GM10248 (cell line): Measurements from ENCODE around the gene SLC4A1.

ENCODE experiments used
- CTCF ChIA-PET: fragments of 300-600 bp; sonication (Branson Sonifier 250); formaldehyde crosslinking; extraction: SDS; loops from one replicate; lab custom pipeline; 2021; ENCODE audit warnings: antibody characterized with exemption; lab: Yijun Ruan, JAX
- POLR2A ChIA-PET: fragments of 350-650 bp; sonication (Branson Sonifier 250); formaldehyde crosslinking; extraction: SDS; loops from one replicate; lab custom pipeline; 2020; ENCODE audit warnings: antibody characterized with exemption; lab: Yijun Ruan, JAX
- DNase-seq: peaks from one replicate; pipeline ENCODE4 v3.0.0; 2012; ENCODE audit errors: extremely low spot score
- CTCF ChIP-seq: IDR thresholded peaks from 2 replicates; pipeline ENCODE4 v1.5.1; 2012; ENCODE audit warnings: mild to moderate bottlenecking, low read depth; ENCODE audit errors: extremely low read depth, missing control alignments, control extremely low read depth

The SLC4A1 gene

GRCh38 chr17:44312396-44313104 lies 44.6 kb upstream of the SLC4A1 start:
- no peak for TF ChIP-seq CTCF
- ChIA-PET POLR2A (interaction anchor here (0.5 to 0.6 kb wide), 2 partner anchors 83 to 194 kb away, joined by 4 to 6 read pairs; no protein-coding TSS in a partner anchor), CTCF (interaction anchor here (0.5 to 1.6 kb wide), 3 partner anchors 18 to 269 kb away, joined by 3 to 4 read pairs (median 3); no protein-coding TSS in a partner anchor)
- DNase-seq, result no peak

- DNase-seq, result no peak
- no peak for TF ChIP-seq CTCF
- CTCF ChIA-PET, result interaction anchor here (1.3 to 1.7 kb wide), 3 partner anchors 66 to 102 kb away, joined by 3 to 5 read pairs (median 4); no protein-coding TSS in a partner anchor
- POLR2A ChIA-PET, result interaction anchor here (0.5 kb wide), 1 partner anchor 84 kb away, joined by 4 read pairs; no protein-coding TSS in a partner anchor
These were observed 43.7 kb upstream of the SLC4A1 start for GRCh38 chr17:44311562-44312181.

GRCh38 chr17:44310609-44311376 lies 42.9 kb upstream of the SLC4A1 start:
- ChIA-PET POLR2A (no interaction called here), CTCF (interaction anchor here (1.2 to 1.7 kb wide), 4 partner anchors 14 to 101 kb away, joined by 3 to 5 read pairs (median 5); partner anchors contain the start of gene GRN)
- no peak for TF ChIP-seq CTCF
- no peak for DNase-seq

GRCh38 chr17:44310188-44310587 lies 42.3 kb upstream of the SLC4A1 start:
- POLR2A ChIA-PET, result no interaction called here
- CTCF ChIA-PET, result interaction anchor here (1.2 to 1.7 kb wide), 4 partner anchors 14 to 100 kb away, joined by 3 to 5 read pairs (median 5); partner anchors contain the start of gene GRN
- no peak for DNase-seq
- TF ChIP-seq CTCF, result no peak

- POLR2A ChIA-PET, result no interaction called here
- TF ChIP-seq CTCF, result no peak
- no peak for DNase-seq
- CTCF ChIA-PET, result interaction anchor here (1.4 kb wide), 1 partner anchor 36 kb away, joined by 5 read pairs; the partner anchor contains the start of gene GRN
These were observed 41.5 kb upstream of the SLC4A1 start for GRCh38 chr17:44309472-44309871.

GRCh38 chr17:44308865-44309264 lies 40.9 kb upstream of the SLC4A1 start:
- DNase-seq, result no peak
- TF ChIP-seq CTCF, result no peak
- POLR2A ChIA-PET, result no interaction called here
- CTCF ChIA-PET, result interaction anchor here (1.0 kb wide), 1 partner anchor 11 kb away, joined by 3 read pairs; no protein-coding TSS in a partner anchor
